Right lobe of liver (tissue), 6 donors: ENCODE results near the gene AGL. TPM values are rescaled to one million over a fixed set of nuclear protein-coding genes. Genes with fewer than 3 reads are reported as not detected.
"Not testable (repeated sequence)": the region's sequence is repeated elsewhere in the genome, so short reads cannot be mapped to it uniquely, and the experiment has no call there.

Experiments used
- ATAC-seq, 4 donors: fragments of 200-7000 bp; cut with Tn5 transposase; one replicate each; pipeline ENCODE4 v1.9.1; 2020; ENCODE audit warnings: mild to moderate bottlenecking in 4 of 4, moderate library complexity in 4 of 4
- DNase-seq, 3 donors: peaks; one replicate each; pipeline ENCODE4 v3.0.0-alpha.2; 2020
- H3K27ac ChIP-seq, 3 donors: fragments of 200-600 bp; one replicate each; pipeline ENCODE4 v1.8.0; 2022
- H3K27me3 ChIP-seq, 2 donors: fragments of 200-600 bp; one replicate each; pipeline ENCODE4 v1.8.0; 2022
- H3K36me3 ChIP-seq, 4 donors: fragments of 200-600 bp; sonication (generic) in 1 of 4; one replicate each; pipeline versions ENCODE4 v1.5.1 to v1.8.0; 2017 to 2022; ENCODE audit warnings: control low read depth in 1 of 4
- H3K4me1 ChIP-seq, 4 donors: fragments of 200-600 bp; sonication (generic) in 1 of 4; one replicate each; pipeline versions ENCODE4 v1.5.1 to v1.8.0; 2017 to 2022; ENCODE audit warnings: control low read depth in 1 of 4
- H3K4me3 ChIP-seq, 3 donors: fragments of 200-600 bp; one replicate each; pipeline ENCODE4 v1.8.0; 2022
- H3K9me3 ChIP-seq, 4 donors: fragments of 200-600 bp; sonication (generic) in 1 of 4; one replicate each; pipeline versions ENCODE4 v1.5.1 to v1.8.0; 2017 to 2022; ENCODE audit warnings: control low read depth in 1 of 4
- POLR2A ChIP-seq: fragments of 450-650 bp; IDR thresholded peaks from one replicate; pipeline ENCODE4 v1.6.1; 2017; ENCODE audit warnings: antibody characterized with exemption, mild to moderate bottlenecking
- whole genome bisulfite sequencing: methylation state at CpG from one replicate; pipeline ENCODE4 v1.1.6; 2018; ENCODE audit warnings: low coverage, low lambda C conversion rate; ENCODE audit not compliant: insufficient coverage; ENCODE audit errors: missing lambda C conversion rate; 5-methylcytosine and 5-hydroxymethylcytosine counted together
- intact Hi-C, 2 donors: fragments of 100-400 bp; cut with DNase I; formaldehyde crosslinking; loops; one replicate each; pipeline versions ENCODE4 v1.11.2 to v1.14.1; 2022
- small RNA-seq, 2 experiments: library from RNA; depleted of rRNA; stranded (forward); fragments of <200 nt; gene quantifications; one replicate each; pipeline ENCODE3, GENCODE V24; 2016
- total RNA-seq, 6 experiments: library from RNA; depleted of rRNA in 2 of 6; stranded (reverse); fragments of >200 nt in 2 of 6; fragmentation: NEBNext Ultra II Directional in 3 of 6; extraction: Animal tissue kit (Norgen Biotek cat#: 25700) in 3 of 6; gene quantifications; one replicate each; pipeline versions ENCODE4 v1.1.0 to v1.2.4, GENCODE V29; 2016 to 2023
- TF ChIP-seq, protein P1 (sequence below), 4 donors: fragments of 200-600 bp in 3 of 4; fragments of 450-650 bp in 1 of 4; IDR thresholded peaks; one replicate each; pipeline versions ENCODE4 v1.5.1 to v1.8.0; 2016 to 2022; ENCODE audit warnings: antibody characterized with exemption in 4 of 4, mild to moderate bottlenecking in 2 of 4
- donor health status: DM: no; HTN: yes; CAD: no.
- donor health status: DM: no; HTN: no; CAD: no.
- donor health status: DM: no; HTN: no; CAD: no.
- donor health status: DM: no; HTN: yes; CAD: no.
- donor health status: DM: no; HTN: yes; CAD: no.

The AGL gene
- total RNA-seq, 6 experiments from 2014 or later, result 22.5 to 46.5 (median 33.5) TPM

DNA sequence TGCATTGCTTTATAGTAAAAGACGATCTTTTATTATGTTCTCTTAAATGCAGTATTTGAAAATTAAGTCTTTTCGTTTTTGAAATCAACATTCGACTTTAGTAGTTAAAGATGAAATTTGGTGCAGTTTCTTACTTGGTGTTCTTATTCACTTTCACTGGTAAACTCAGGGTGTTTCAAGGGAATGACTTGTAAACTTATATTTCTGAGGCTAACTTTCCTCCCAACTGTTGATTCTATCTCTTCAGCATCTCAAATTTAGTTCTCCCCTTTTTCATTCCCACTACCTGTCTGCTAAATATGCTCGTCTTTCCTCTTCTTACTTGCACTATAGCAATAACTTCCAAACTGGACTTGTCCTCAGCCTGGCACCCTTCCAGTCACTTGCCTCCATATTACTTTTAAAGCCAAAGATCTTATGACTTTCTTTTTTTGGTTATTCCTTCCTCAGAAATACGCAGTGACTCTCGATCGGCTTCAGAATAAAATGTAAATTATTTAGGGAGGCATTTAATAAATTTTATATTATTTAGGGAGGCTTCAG lies 120.6 kb downstream of the AGL start:
- intact Hi-C loops, result no loop called here
- peak overlapping the region; percentile 79 to 83 (median 81) for H3K4me3 ChIP-seq
- ATAC-seq (no peak), DNase-seq (no peak)
- no peaks in the 10 kb centered on the region for H3K9me3 ChIP-seq
- H3K4me1 ChIP-seq, result peaks cover 0 to 20% (median 10%) of the 10 kb centered on the region in 4 donors
- TF ChIP-seq POLR2A, result no peak
- TF ChIP-seq, protein P1, sequence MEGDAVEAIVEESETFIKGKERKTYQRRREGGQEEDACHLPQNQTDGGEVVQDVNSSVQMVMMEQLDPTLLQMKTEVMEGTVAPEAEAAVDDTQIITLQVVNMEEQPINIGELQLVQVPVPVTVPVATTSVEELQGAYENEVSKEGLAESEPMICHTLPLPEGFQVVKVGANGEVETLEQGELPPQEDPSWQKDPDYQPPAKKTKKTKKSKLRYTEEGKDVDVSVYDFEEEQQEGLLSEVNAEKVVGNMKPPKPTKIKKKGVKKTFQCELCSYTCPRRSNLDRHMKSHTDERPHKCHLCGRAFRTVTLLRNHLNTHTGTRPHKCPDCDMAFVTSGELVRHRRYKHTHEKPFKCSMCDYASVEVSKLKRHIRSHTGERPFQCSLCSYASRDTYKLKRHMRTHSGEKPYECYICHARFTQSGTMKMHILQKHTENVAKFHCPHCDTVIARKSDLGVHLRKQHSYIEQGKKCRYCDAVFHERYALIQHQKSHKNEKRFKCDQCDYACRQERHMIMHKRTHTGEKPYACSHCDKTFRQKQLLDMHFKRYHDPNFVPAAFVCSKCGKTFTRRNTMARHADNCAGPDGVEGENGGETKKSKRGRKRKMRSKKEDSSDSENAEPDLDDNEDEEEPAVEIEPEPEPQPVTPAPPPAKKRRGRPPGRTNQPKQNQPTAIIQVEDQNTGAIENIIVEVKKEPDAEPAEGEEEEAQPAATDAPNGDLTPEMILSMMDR (IDR thresholded peaks at IDR 0.05), result no peak
- WGBS, result 46% methylated on average over 7 of the region's 7 CpGs
- H3K27me3 ChIP-seq, result no peaks in the 10 kb centered on the region
- peak overlapping the region in 2 of 3 donors; percentile 71 to 84 for H3K27ac ChIP-seq
- H3K36me3 ChIP-seq, result peaks cover 0 to 4% (median 0%) of the 10 kb centered on the region in 4 donors

DNA sequence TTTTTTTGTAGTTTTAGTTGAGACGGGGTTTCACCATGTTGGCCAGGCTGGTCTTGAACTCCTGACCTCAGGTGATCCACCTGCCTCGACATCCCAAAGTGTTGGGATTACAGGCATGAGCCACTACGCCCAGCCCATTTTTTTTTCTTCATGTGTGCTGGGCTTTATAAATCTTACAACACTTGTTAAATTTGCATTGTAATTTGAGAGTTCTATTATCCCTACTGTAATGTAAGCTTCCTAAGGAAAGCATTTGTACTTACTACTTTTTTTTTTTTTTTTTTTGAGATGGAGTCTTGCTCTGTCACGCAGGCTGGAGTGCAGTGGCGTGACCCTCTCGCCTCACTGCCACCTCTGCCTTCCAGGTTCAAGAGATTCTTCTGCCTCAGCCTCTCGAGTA lies 121.9 kb downstream of the AGL start:
- H3K36me3 ChIP-seq, H3K4me3 ChIP-seq, ATAC-seq, DNase-seq, H3K27ac ChIP-seq, H3K27me3 ChIP-seq, intact Hi-C loops, H3K9me3 ChIP-seq: not testable (repeated sequence)
- peaks cover 0 to 14% (median 7%) of the 10 kb centered on the region in 4 donors for H3K4me1 ChIP-seq
- 88% methylated on average over 7 of the region's 7 CpGs for WGBS

Small RNAs within 50 kb of the gene (small RNA-seq; reads per million reads assigned to genes)
- gene AC096949.1, result 0 reads per million in 2 experiments

Other genes with a start within 250 kb of the AGL start
- 10 to 100 TPM; 15.0 to 21.1 (median 18.2) TPM for gene PALMD, start 204.2 kb upstream of the AGL start, total RNA-seq
- gene FRRS1, start 83.7 kb upstream of the AGL start, total RNA-seq, result 10 to 100 TPM; 19.6 to 44.0 (median 31.4) TPM
- gene SLC35A3, start 119.6 kb downstream of the AGL start, total RNA-seq, result 10 to 100 TPM; 15.5 to 29.8 (median 23.8) TPM